Astrocyte (in vitro differentiated cells and primary cell): ENCODE results near the gene NDOR1.

Source experiments
- EZH2 ChIP-seq: IDR thresholded peaks from 2 replicates; pipeline ENCODE4 v1.6.1; 2012; ENCODE audit warnings: mild to moderate bottlenecking, low read length, inconsistent platforms; ENCODE audit not compliant: insufficient read depth
- TF ChIP-seq, protein P1 (sequence below): IDR thresholded peaks from 2 replicates; pipeline ENCODE4 v1.5.1; 2011; ENCODE audit warnings: low read depth, mild to moderate bottlenecking, inconsistent platforms, low read length, moderate library complexity; ENCODE audit not compliant: insufficient read depth

DNA sequence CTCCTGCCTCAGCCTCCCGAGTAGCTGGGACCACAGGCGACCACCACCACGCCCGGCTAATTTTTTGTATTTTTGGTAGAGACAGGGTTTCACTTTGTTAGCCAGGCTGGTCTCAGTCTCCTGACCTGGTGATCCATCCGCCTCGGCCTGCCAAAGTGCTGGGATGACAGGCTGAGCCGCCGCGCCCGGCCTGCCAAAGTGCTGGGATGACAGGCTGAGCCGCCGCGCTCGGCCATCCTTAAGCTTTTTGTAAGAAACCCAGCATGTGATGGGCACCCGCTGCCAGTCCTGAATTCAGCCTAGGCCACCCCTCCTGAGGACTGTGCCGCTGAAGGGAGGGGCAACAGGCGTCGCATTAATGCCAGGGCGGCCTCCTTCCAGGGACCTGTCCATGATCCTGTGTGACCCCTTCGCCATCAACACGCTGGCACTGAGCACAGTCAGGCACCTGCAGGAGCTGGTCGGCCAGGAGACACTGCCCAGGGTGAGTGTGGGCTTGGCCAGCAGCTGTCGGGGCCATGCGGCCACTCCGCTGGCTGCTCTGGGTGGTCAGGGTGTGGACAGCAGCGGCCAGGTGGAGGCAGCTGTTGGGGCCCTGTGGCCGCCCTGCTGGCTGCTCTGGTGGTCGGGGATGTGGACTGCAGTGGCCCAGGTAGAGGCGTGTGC is 60.1 kb downstream of the NDOR1 start:
- TF ChIP-seq, protein P1, sequence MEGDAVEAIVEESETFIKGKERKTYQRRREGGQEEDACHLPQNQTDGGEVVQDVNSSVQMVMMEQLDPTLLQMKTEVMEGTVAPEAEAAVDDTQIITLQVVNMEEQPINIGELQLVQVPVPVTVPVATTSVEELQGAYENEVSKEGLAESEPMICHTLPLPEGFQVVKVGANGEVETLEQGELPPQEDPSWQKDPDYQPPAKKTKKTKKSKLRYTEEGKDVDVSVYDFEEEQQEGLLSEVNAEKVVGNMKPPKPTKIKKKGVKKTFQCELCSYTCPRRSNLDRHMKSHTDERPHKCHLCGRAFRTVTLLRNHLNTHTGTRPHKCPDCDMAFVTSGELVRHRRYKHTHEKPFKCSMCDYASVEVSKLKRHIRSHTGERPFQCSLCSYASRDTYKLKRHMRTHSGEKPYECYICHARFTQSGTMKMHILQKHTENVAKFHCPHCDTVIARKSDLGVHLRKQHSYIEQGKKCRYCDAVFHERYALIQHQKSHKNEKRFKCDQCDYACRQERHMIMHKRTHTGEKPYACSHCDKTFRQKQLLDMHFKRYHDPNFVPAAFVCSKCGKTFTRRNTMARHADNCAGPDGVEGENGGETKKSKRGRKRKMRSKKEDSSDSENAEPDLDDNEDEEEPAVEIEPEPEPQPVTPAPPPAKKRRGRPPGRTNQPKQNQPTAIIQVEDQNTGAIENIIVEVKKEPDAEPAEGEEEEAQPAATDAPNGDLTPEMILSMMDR, result no peak
- no peak for TF ChIP-seq EZH2
